Naive B cell (primary cell): ENCODE data around the gene FPGT. TPM values are rescaled to one million over a fixed set of nuclear protein-coding genes. Genes with fewer than 3 reads are reported as not detected.
"Not testable (repeated sequence)": the region's sequence is repeated elsewhere in the genome, so short reads cannot be mapped to it uniquely, and the experiment has no call there.

Source experiments
- ATAC-seq, 2 donors: fragments of 150-1000 bp; cut with Tn5 transposase; 2 replicates each; pipeline ENCODE4 v1.10.0; 2021; ENCODE audit warnings: low read depth in 2 of 2, mild to moderate bottlenecking in 2 of 2, moderate library complexity in 2 of 2
- DNase-seq: peaks from one replicate; pipeline ENCODE4 v3.0.0; 2022
- H3K27ac Mint-ChIP-seq, 6 donors: one replicate each; pipeline ENCODE4 v1.8.0; 2020 to 2022; ENCODE audit warnings: mild to moderate bottlenecking in 6 of 6, mixed read lengths in 6 of 6, moderate library complexity in 5 of 6, inconsistent platforms in 2 of 6
- H3K27me3 Mint-ChIP-seq, 3 donors: one replicate each; pipeline ENCODE4 v1.8.0; 2021 to 2022; ENCODE audit warnings: mixed read lengths in 3 of 3, mild to moderate bottlenecking in 1 of 3
- H3K36me3 Mint-ChIP-seq, 2 donors: one replicate each; pipeline ENCODE4 v1.8.0; 2020 to 2022; ENCODE audit warnings: mixed read lengths in 2 of 2, inconsistent platforms in 1 of 2, mild to moderate bottlenecking in 1 of 2
- H3K4me1 Mint-ChIP-seq, 3 donors: one replicate each; pipeline ENCODE4 v1.8.0; 2020 to 2022; ENCODE audit warnings: mixed read lengths in 3 of 3, inconsistent platforms in 1 of 3, mild to moderate bottlenecking in 1 of 3, moderate library complexity in 1 of 3
- H3K4me3 Mint-ChIP-seq, 8 donors: one replicate each; pipeline ENCODE4 v1.8.0; 2020 to 2022; ENCODE audit warnings: mild to moderate bottlenecking in 8 of 8, mixed read lengths in 8 of 8, moderate library complexity in 8 of 8, inconsistent platforms in 2 of 8
- H3K9me3 Mint-ChIP-seq, 7 donors: one replicate each; pipeline ENCODE4 v1.8.0; 2020 to 2022; ENCODE audit warnings: mixed read lengths in 7 of 7, mild to moderate bottlenecking in 5 of 7, inconsistent platforms in 2 of 7, moderate library complexity in 1 of 7
- polyA plus RNA-seq, 6 donors: library from polyadenylated mRNA; unstranded; fragments of 300-500 nt; fragmentation: Illumina TruSeq; gene quantifications; one replicate each; pipeline ENCODE4 v1.2.3, GENCODE V29; 2021; ENCODE audit warnings: low read depth in 6 of 6

The FPGT gene
- polyA plus RNA-seq, 6 donors from 2014 or later = 4.0 to 8.9 (median 6.2) TPM

- DNase-seq (no peak), ATAC-seq (no peak)
- Mint-ChIP-seq H3K4me1 (no peaks in the 10 kb centered on the region), H3K27ac (no peak within 1 kb of the TSS), H3K4me3 (no peak within 1 kb of the TSS), H3K9me3 (peaks cover 0 to 5% (median 3%) of the 10 kb centered on the region in 7 donors), H3K27me3 (no peaks in the 10 kb centered on the region), H3K36me3 (no peaks in the 10 kb centered on the region)
Observed at GRCh38 chr1:74235153-74235552, 37.1 kb downstream of the FPGT start, which contains the start of gene TNNI3K. TNNI3K (plus strand) TSS chr1:74235387; CDS start chr1:74235452, 65 bp downstream.

GRCh38 chr1:74236440-74236839, 38.4 kb downstream of the FPGT start:
- no peaks in the 10 kb centered on the region for H3K36me3 Mint-ChIP-seq
- H3K4me3 Mint-ChIP-seq = no peak overlapping the region
- DNase-seq (no peak), ATAC-seq (no peak)
- peaks cover 0 to 5% (median 0%) of the 10 kb centered on the region in 7 donors for H3K9me3 Mint-ChIP-seq
- H3K4me1 Mint-ChIP-seq = no peaks in the 10 kb centered on the region
- H3K27me3 Mint-ChIP-seq = no peaks in the 10 kb centered on the region
- no peak overlapping the region for H3K27ac Mint-ChIP-seq

GRCh38 chr1:74237035-74237434, 39.0 kb downstream of the FPGT start:
- H3K4me3 Mint-ChIP-seq = no peak overlapping the region
- no peaks in the 10 kb centered on the region for H3K36me3 Mint-ChIP-seq
- no peak overlapping the region for H3K27ac Mint-ChIP-seq
- H3K4me1 Mint-ChIP-seq = no peaks in the 10 kb centered on the region
- DNase-seq = no peak
- H3K9me3 Mint-ChIP-seq = peaks cover 0 to 5% (median 0%) of the 10 kb centered on the region in 7 donors
- H3K27me3 Mint-ChIP-seq = no peaks in the 10 kb centered on the region
- no peak for ATAC-seq

- no peak overlapping the region for H3K4me3 Mint-ChIP-seq
- no peaks in the 10 kb centered on the region for H3K27me3 Mint-ChIP-seq
- no peaks in the 10 kb centered on the region for H3K4me1 Mint-ChIP-seq
- peaks cover 0 to 3% (median 0%) of the 10 kb centered on the region in 7 donors for H3K9me3 Mint-ChIP-seq
- H3K36me3 Mint-ChIP-seq = no peaks in the 10 kb centered on the region
- no peak for ATAC-seq
- DNase-seq = no peak
- no peak overlapping the region for H3K27ac Mint-ChIP-seq
Observed at GRCh38 chr1:74237787-74238186, 39.7 kb downstream of the FPGT start.

- DNase-seq = no peak
- ATAC-seq = no peak
- Mint-ChIP-seq H3K27me3 (no peaks in the 10 kb centered on the region), H3K9me3 (peaks cover 0 to 12% (median 3%) of the 10 kb centered on the region in 7 donors), H3K4me1 (no peaks in the 10 kb centered on the region), H3K27ac (no peak overlapping the region), H3K4me3 (no peak overlapping the region), H3K36me3 (no peaks in the 10 kb centered on the region)
Observed at GRCh38 chr1:74245168-74245772, 47.2 kb downstream of the FPGT start.

GRCh38 chr1:74246315-74246714, 48.3 kb downstream of the FPGT start:
- H3K36me3 Mint-ChIP-seq = no peaks in the 10 kb centered on the region
- no peak overlapping the region for H3K4me3 Mint-ChIP-seq
- no peaks in the 10 kb centered on the region for H3K4me1 Mint-ChIP-seq
- ATAC-seq (no peak), DNase-seq (no peak)
- no peaks in the 10 kb centered on the region for H3K27me3 Mint-ChIP-seq
- no peak overlapping the region for H3K27ac Mint-ChIP-seq
- H3K9me3 Mint-ChIP-seq = peaks cover 0 to 12% (median 2%) of the 10 kb centered on the region in 7 donors

- no peaks in the 10 kb centered on the region for H3K4me1 Mint-ChIP-seq
- no peak overlapping the region for H3K27ac Mint-ChIP-seq
- DNase-seq = no peak
- no peaks in the 10 kb centered on the region for H3K36me3 Mint-ChIP-seq
- no peak for ATAC-seq
- H3K4me3 Mint-ChIP-seq = no peak overlapping the region
- H3K27me3 Mint-ChIP-seq = no peaks in the 10 kb centered on the region
- peaks cover 0 to 9% (median 2%) of the 10 kb centered on the region in 7 donors for H3K9me3 Mint-ChIP-seq
Observed at GRCh38 chr1:74247881-74248528, 50.0 kb downstream of the FPGT start.

GRCh38 chr1:74253243-74253824, 55.3 kb downstream of the FPGT start:
- H3K36me3 Mint-ChIP-seq, H3K9me3 Mint-ChIP-seq, H3K27ac Mint-ChIP-seq, H3K4me1 Mint-ChIP-seq, DNase-seq, ATAC-seq, H3K4me3 Mint-ChIP-seq, H3K27me3 Mint-ChIP-seq: not testable (repeated sequence)

Other genes with a start within 250 kb of the FPGT start
- 1 to 10 TPM; 2.2 to 9.9 (median 2.9) TPM for gene LRRIQ3, start 66 bp upstream of the FPGT start, polyA plus RNA-seq
- under 1 TPM in 1 of 6 donors, not detected in 5; 0.48 TPM for gene TNNI3K, start 37.1 kb downstream of the FPGT start, polyA plus RNA-seq